ENCODE results near the gene IL22RA1.
A peak's percentile ranks its signal among the peaks of the same experiment; 100 is the strongest.

IL22RA1 gene

DNA sequence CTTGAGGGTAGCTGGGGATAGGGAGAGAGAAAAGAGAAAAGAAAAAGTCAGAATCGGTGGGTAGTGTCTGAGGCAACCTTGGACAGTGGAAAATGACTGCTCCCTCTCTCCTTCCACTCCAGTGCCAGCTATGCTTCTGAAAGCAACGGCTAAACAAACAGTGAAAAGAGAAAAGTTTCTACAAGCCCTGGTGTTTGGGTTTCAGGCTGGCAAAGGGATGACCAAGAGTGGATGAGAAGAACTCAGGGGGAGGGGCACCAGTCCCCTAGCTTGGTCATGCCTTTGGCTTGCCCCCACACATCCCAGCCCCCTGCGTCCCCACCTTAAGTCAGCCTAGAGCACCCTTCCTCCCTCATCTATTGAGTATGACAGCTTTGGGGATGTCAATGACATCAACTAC, 8.6 kb downstream of the IL22RA1 start:
- DNase-seq: no peak

DNA sequence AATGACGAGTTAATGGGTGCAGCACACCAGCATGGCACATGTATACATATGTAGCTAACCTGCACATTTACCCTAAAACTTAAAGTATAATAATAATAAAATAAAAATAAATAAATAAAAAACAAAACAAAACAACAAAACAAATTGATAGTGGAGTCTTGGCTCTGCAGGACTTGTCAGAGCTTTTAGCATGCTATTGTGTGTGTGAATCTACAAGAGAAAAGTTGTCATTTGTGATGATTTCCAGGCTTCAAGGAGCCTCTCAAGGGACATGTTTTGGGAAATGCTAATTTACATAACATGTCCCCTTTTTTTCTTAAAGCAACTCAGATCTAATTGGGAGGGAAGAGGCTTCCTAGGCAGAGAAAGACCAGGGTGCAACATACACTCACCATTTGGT, 9.1 kb downstream of the IL22RA1 start:
- no peak for DNase-seq

DNA sequence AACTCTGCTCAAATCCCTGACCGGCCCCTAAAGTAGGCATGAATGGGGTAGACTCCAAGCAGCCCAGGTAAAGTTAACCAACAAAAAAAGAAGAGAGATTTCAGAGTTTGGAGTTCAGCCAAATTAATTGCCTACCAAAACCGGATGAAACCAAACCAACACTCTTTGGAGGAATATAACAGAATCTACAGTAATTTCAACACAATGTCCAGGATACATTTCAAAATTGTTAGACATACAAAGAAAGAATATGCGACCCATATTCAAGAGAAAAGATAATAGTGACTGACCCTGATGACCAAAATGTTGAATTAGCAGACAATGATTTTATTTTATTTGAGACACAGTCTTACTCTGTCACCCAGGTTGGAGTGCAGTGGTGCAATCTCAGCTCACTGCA, 12.6 kb downstream of the IL22RA1 start:
- no peak for DNase-seq

DNA sequence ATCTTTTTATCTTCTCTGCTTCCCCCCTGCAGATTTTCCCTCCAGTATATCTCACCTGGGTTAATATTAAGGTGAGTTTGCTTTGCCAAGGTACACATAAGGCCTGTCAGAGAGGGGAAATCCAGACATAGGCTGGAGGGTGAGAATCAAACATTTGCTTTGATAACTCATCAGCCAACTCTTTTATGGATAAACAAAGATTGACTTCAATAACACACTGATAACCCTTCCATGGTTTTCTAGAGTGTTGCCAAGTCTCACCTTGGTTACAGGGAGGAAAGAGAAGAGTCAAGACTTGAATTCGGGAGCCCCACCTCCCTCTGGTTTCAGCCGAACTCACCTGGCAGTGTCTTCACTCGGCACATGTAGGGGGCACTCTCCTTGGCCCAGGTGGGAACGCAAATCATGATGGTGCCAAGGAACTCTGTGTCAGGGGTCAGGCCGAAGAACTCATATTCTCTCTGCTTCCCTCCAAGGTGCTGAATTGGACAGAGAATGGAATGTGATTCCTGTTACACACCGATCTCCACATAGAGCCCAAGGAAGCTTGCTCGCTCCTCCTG, 15.1 kb downstream of the IL22RA1 start:
- no peak for DNase-seq

DNA sequence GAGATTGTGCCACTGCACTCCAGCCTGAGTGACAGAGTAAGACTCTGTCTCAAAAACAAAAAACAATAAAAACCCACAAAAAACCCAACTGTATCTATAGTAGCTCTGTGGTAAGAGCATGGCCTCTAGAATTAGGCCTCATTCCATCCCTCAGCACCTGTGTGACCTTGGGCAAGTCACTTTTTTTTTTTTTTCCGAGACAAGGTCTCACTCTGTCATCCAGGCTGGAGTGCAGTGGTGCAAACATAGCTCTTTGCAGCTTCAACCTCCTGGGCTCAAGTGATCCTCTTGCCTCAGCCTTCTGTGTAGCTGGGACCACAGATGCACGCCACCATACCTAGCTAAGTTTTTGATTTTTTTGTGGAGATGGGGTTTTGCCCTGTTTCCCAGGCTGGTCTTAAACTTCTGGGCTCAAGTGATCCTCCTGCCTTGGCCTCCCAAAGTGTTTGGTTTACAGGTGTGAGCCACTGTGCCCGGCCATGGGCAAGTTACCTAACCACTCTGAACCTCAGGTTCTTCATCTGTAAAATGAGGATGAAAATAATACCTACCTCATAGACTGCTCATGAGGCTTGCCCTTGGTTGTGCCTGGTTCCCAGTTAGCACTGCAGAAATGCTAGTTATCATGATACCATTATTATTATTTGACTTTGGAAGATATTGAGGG, 15.7 kb downstream of the IL22RA1 start:
- DNase-seq: no peak

DNA sequence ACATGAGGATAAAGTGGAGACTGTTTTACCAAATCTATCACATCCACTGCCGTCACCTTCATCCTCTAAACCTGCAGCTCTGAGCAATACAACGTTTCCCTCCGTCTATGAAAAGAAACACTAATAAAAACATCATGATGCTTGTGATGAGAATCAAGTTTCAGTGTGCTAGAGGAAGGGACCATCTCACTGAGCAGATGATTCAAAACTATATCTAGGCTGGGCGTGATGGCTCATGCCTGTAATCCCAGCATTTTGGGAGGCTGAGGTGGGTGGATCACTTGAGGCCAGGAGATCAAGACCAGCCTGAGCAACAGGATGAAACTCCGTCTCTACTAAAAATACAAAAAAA, 16.3 kb downstream of the IL22RA1 start:
- no peak for DNase-seq

DNA sequence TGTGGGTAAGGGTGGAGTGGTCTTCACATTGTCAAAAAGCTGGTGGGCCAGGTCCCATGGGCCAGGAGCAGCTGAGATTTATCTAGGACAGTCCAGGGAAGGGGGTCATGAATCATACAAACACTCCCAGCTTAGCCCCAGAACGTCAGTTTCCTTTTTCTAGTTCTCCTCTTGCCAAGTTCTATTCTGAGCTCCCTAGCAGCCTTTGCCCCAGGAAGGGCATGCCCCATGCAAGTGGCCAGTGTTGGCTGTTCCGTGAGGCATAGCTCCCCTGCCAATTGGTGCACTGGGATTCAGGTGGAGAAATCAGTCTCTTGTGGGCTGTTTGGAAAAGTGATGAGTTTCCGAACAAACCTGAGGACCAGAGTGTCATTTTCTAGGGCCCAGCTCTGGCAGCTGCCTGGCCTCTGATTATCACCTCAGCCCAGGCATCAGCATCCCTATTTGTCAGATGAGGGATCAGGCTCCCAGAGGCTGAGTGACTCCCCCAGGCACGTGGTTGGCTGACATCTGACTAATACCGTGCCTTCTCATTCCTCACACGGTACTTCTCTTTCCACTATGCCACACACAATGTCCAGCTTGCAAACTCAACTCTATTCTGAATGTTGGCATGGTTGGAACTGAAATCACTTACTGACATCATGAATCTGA, 16.8 kb downstream of the IL22RA1 start:
- no peak for DNase-seq

DNA sequence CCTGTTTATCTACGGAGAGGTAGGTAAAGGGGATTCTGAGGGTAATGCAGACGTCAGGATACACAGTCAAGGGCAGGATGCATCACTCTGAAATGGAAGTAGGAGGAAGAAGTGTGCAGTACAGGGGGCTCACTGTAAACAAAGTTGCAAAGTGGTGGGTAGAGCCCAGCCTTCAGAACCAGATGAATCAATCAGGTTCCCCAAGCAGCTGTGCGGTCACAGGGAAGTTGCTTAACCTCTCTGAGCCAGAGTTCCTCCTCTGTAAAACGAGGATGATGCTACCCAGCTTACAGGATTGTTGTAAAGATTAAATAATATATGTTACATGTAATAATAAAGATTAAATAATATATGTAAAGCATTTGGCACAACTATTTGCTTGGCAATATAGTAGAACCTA, 17.5 kb downstream of the IL22RA1 start:
- DNase-seq: no peak

DNA sequence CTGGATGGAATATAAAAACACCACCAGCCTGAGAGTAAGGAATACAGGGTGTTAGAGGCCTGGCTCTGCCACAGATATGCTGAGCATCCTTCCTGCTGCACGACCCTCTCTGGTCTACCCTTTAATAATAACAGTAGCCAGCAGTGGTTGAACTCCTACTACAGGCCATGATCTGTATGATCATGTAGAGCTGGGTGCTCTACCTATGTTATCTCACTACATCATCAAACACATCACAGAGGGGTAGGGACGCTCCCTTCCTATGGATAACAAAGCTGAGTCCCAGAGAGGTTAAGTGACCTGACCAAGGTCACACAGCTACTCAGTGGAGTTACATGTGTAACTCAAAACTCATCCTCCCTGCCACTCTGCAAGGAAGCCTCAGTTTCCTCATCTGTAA, 18.0 kb downstream of the IL22RA1 start:
- DNase-seq: no peak

DNA sequence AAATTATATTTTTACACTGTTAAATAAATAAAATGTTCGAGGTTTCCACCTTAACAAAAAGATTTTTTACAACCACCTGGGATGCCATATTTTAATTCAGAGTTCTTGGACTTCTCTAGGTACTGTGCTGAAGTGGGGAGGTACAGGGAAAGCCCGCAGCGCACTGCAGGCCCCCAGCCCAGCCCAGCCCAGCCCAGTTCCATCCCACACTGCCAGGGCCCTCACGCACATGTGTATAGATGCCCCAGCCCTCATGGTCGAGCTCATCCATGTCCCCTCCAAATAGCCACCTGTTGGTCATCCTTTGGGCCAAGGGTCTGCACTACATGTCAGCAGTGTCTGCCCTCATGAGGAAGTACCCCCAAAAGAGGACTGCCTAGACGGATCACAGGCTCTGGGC, 19.3 kb downstream of the IL22RA1 start:
- DNase-seq: no peak

DNA sequence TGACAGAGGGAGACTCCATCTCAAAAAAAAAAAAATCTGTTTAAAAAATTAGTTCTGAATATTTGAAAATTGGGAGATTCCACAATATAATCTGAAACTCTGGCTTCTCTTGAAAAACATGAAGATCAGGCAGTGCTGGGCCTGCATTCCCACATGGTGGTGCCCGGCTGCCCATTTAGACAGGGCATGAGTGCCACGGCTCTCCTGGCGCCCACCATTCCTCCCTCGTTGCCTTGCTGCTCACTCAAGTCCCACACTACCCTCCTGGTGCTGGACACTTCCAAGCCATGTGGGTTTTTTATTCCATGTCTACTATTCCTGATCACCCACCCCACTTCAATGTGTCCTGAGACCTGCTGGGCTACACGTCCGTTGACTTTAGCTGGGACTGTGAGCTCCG, 20.2 kb downstream of the IL22RA1 start:
- no peak for DNase-seq

DNA sequence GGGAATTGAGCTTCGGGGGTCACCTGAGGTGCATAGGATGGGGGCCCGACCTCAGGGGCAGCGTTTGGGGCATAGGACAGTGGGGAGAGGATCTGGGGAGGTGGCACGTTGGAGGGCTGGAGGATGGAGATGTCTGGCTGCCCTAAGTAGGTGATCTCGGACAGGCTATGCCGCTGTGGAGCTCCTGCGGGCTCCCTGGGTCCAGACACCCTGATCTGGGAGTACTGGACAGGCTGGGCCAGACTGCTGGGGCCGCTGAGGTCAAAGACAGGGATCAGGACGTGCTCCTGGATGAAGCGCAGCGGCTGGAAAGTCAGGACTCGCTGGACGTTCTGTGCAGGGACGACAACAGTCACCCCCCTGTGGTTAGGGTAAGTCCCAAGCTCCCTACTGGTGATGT, 21.5 kb downstream of the IL22RA1 start:
- DNase-seq: no peak

DNA sequence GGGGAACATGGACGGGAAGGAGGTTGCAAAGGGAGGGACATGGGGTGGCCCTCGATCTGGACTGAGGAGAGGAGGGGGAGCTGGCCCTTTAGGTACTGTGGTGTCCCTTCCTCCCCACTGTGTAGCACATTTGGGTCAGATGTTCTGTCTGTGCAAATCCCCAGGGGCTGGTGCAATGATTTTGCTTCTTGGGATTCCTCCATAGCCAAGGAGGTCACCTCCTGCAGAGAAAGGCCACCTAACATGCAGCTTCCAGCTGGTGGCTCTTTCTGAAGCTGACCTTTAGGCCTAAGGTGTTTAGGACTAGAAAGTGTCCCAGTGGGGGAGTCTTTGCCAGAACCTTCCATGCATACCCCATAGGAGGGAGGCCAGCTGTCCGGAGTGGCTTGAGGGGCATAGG, 22.0 kb downstream of the IL22RA1 start:
- no peak for DNase-seq

DNA sequence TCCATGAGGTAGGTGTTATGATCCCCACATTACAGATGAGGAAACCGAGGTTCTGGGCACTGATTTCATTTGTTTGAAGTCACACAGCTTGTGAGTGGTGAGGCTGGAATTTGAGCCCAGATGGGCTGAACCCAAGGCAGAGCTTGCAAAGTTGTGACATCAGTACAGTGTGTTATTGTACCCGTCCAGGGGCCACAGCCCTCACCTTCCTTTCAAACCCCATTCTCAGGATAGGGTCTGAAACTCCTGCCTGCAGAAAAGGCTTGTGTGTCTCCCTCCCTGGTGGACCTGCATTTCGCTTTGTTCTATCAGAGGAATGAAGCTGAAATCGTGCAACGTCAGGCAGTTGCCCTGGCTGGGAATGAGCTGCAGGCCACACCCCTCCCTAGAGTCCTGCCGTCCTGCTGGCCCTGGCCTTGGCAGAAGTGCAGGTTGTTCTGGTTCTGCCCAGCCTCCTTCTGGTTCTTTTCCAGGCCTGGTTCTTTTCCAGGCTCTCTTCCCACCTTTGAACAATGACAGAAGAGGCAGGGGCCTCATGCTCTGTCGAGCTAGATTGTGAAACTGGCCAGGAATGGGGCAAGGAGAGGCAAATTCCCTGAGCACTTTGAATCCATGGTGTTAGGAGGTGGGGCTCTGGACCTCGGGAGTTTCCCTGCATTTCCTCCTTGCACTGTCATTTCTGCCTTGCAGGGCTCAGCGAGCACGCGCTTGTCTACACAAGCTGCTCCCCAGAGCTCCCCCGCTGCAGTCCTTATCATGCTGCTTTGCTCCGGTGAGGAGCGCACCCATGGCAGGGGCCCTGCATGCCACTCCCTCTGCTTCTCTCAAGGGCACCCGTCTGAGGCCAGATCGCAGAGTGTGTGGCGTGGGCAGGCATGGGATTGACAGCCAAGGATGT, 22.8 kb downstream of the IL22RA1 start:
- no peak for DNase-seq

DNA sequence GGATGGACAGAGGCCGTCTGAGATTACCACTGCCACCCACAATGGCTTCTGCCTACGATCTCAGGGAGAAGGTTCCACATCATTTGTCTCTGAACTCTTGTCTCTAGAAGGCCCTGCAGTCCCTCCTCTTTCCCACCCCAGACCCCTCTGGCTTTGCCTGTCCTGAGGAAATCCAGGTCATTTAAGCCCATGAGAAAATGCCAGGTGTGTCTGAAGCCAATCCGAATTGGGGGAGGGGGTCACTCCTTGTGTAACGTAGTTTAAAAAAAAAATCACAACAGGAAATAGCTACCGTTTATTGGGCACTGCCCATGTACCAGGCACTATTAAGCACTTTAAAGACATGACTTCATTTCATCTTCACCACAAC, 23.5 kb downstream of the IL22RA1 start:
- DNase-seq: no peak

DNA sequence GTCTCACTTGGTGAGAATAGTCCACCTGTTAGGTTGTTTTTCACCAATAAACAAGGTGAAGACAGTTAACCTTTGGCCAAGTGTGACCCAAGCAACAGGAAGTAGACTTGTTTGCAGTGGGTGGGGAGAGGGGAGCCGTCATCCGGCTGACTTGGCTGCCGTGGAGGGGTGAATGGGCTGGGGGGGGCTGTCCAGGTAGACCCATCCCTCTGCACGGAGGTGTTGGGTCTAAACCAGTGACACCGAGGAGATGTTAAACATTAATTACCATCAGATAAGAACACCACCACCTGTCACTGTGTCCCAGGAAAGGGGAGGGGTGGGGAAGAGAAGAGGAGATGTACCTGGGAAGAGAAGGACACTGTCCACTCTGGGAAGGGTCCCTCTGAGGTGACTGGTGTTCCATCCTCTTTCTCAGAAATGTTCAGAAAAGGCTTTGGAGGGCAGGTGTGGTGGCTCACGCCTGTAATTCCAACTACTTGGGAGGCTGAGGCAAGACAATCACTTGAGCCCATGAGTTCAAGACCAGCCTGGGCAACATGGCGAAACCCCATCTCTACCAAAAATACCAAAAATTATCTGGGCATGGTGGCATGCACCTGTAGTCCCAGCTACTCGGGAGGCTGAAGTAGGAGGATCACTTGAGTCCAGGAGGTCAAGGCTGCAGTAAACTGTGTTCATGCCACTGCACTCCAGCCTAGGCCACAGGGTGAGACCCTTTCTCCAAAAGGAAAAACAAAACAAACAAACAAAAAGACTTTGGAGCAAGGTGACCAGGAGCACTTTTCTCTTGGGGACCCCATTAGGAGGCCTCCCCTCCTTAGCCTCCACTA, 24.3 kb downstream of the IL22RA1 start:
- DNase-seq: no peak

DNA sequence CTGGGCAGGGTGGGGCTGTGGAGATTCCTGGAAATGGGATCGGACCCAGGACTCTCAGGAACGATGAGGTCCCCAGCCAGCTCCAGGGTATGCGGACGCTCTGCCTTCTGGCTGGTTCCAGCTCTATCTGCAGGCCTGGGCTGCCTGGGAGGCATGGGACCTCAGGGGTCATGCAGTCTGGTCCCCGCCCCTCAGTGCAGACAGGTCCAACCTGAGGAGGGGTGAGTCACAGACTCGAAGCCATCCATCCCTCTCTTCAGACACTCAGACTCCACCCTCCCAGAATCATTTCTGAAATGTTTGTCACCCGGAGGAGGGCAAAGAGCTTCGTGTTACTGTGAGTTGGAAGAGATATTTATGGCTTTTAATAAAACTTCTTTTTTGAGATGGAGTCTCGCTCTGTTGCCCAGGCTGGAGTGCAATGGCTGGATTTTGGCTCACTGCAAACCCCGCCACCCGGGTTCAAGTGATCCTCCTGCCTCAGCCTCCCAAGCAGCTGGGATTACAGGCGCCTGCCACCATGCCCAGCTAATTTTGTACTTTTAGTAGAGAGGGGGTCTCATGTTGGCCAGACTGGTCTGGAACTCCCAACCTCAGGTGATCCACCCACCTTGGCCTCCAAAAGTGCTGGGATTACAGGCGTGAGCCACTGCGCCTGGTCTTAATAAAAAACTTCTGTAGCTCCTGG, 25.1 kb downstream of the IL22RA1 start:
- DNase-seq: no peak

DNA sequence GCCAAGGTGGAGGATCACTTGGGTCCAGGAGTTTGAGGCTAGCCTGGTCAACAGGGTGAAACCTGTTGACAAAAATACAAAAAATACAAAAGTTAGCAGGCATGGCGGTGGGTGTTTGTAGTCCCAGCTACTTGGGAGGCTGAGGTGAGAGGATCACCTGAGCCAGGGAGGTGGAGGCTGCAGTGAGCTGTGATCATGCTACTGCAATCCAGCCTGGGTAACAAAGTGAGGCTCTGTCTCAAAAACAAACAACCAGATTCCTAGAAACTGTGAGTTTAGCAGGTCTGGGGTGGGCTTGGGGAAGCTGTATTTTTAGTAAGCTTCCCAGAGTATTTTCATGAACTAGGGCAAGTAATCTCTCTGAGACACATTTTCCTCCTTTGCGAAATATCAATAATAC, 25.8 kb downstream of the IL22RA1 start:
- DNase-seq: no peak

DNA sequence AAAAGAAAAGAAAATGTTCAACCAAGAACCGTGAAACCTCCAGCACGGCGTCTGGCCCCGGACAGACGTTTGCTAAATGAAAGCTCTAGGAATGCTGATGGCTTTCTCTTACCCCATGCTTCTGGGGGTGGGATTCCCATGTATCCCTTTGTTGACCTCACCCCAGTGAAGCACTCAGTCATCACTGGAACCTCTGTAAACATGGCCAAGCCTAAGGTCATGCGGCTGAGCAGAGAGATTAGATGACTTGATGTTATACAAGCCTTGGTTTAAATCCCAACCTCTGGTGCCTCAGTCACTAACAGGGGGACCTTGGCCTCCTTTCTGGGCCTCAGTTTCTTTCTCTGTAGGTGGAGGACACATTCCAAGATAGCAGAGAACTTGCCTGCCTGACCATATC, 28.2 kb downstream of the IL22RA1 start:
- no peak for DNase-seq

DNA sequence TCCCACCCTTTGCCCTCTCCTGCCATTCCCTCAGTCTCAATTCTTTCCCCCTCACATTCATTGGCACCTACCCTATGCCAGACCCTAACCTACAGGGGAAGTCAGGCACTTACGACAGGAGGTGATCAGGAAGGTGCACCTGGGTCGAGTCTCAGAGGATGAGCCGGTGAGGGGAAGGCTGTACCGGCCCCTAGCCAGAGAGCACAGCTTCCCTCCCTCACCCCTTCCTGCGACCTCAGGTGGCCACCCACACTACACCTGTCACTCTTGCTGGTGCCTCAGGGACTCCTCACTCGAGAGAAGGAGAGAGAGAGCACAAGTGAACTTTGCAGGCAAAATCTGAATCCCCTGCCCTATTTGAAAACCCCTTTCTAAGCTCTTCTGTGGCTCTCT, 29.3 kb downstream of the IL22RA1 start:
- no peak for DNase-seq

DNA sequence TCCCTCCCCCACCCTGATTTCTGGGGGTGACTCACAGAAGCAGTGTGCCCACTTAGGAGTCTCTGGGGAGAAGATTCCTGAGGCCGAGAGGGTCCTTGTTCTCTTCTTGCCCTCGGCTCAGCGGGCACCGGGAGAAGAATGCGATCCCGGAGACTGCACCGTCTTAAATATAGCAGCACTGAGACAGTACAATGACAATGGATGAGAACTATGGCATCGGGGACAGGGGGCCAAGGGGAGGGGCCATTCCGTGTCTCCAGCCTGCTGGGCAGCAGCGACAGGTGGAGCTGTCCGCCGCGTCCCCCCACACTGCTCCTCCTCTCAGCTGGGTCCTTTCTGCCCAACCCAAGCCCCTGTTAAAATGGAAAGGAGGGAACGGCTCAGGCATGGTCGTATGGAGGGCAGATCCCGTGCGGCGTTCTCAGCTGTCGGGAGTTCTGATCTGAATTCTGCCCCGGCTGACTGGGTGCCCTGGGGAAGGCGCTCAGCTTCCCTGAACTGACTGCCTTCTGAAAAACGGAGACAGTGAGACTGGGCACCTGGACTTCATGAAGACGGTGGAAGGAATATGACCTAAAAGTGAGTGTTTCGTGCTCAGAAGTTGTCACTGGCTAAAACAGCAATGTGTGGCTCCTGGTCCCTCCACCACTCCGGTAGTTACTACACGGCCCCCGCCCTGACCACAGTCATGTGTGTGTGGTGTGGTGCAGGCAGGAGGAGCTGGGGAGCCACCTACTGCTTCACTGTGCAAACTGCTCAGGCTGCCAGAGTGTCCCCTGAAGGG, 30.8 kb downstream of the IL22RA1 start, which contains the start of gene MYOM3:
MYOM3 (minus strand) TSS at position 140 of the 784 bp plus-strand sequence. CDS start 3,499 bp downstream, outside the sequence.
- DNase-seq: peak; percentile 31 to 44

All from NCI-H1930 (cell line).